DMS114 treated with DMSO at 0.1 percent for 48 hours (cell line): ENCODE measurements around the gene NEUROG1.
A peak's percentile ranks its signal among the peaks of the same experiment; 100 is the strongest.

ENCODE experiments used
- DNase-seq: peaks from one replicate; lab custom pipeline; 2025; ENCODE audit not compliant: unreplicated experiment; lab: John Stamatoyannopoulos, UW

Gene NEUROG1

GRCh38 chr5:135565266-135565665 is 29.5 kb upstream of the NEUROG1 start:
- DNase-seq: no peak

GRCh38 chr5:135564331-135564730 is 28.6 kb upstream of the NEUROG1 start:
- DNase-seq: no peak

- DNase-seq: no peak
Observed at GRCh38 chr5:135561266-135561665, 25.5 kb upstream of the NEUROG1 start.

GRCh38 chr5:135560858-135561257 is 25.1 kb upstream of the NEUROG1 start:
- peak; percentile 77 for DNase-seq

- no peak for DNase-seq
Observed at GRCh38 chr5:135559354-135559753, 23.6 kb upstream of the NEUROG1 start.

- DNase-seq: no peak
Observed at GRCh38 chr5:135557076-135557838, 21.5 kb upstream of the NEUROG1 start.

- no peak for DNase-seq
Observed at GRCh38 chr5:135556620-135557019, 20.9 kb upstream of the NEUROG1 start.

GRCh38 chr5:135555530-135555929 is 19.8 kb upstream of the NEUROG1 start:
- no peak for DNase-seq

GRCh38 chr5:135553688-135554462 is 18.1 kb upstream of the NEUROG1 start:
- DNase-seq: peak; percentile 31

- DNase-seq: peak; percentile 53
Observed at GRCh38 chr5:135551593-135552447, 16.1 kb upstream of the NEUROG1 start.

- DNase-seq: no peak
Observed at GRCh38 chr5:135549413-135549812, 13.6 kb upstream of the NEUROG1 start.

- no peak for DNase-seq
Observed at GRCh38 chr5:135547590-135548254, 12.0 kb upstream of the NEUROG1 start.

- no peak for DNase-seq
Observed at GRCh38 chr5:135546912-135547311, 11.1 kb upstream of the NEUROG1 start.

- no peak for DNase-seq
Observed at GRCh38 chr5:135546101-135546500, 10.3 kb upstream of the NEUROG1 start.

GRCh38 chr5:135545099-135545498 is 9.3 kb upstream of the NEUROG1 start:
- no peak for DNase-seq

GRCh38 chr5:135543485-135544304 is 7.9 kb upstream of the NEUROG1 start:
- DNase-seq: no peak

GRCh38 chr5:135543001-135543484 is 7.3 kb upstream of the NEUROG1 start:
- no peak for DNase-seq

GRCh38 chr5:135541807-135542502 is 6.2 kb upstream of the NEUROG1 start:
- no peak for DNase-seq

GRCh38 chr5:135539430-135540005 is 3.8 kb upstream of the NEUROG1 start:
- no peak for DNase-seq
